ENCODE measurements around the gene YPEL2.
"Not testable (repeated sequence)": the region's sequence is repeated elsewhere in the genome, so short reads cannot be mapped to it uniquely, and the experiment has no call there.

Gene YPEL2

GRCh38 chr17:59410049-59410437 lies 78.6 kb downstream of the YPEL2 start:
- H3K36me3 ChIP-seq (ENCODE audit: insufficient read depth, low read length): no peaks in the 10 kb centered on the region
- no peak overlapping the region for H3K4me3 ChIP-seq (ENCODE audit: low read length)
- H3K9ac ChIP-seq (ENCODE audit: low read depth, low read length): no peak overlapping the region
- no peak overlapping the region for H3K27ac ChIP-seq (ENCODE audit: low read depth, low read length)
- peaks cover 7% of the 10 kb centered on the region; the same call in 1 of the 2 replicates for H3K9me3 ChIP-seq (ENCODE audit: insufficient read depth, low read depth, low read length)
- H3K4me1 ChIP-seq (ENCODE audit: insufficient read depth, low read length): 0 out of 2 replicates have a peak, but pooled peaks cover 3% of the 10 kb centered on the region
- no peaks in the 10 kb centered on the region for H3K27me3 ChIP-seq (ENCODE audit: insufficient read depth, low read length)
- 97% methylated on average over 3 of the region's 4 CpGs for WGBS

- 97% methylated on average over 5 of the region's 5 CpGs for WGBS
- H3K9ac ChIP-seq (ENCODE audit: low read depth, low read length); H3K9me3 ChIP-seq (ENCODE audit: insufficient read depth, low read depth, low read length): not testable (repeated sequence)
Measured at GRCh38 chr17:59412431-59412830, 81.0 kb downstream of the YPEL2 start.

GRCh38 chr17:59413014-59413766 lies 81.7 kb downstream of the YPEL2 start:
- Histone ChIP-seq H3K27ac (ENCODE audit: low read depth, low read length) (no peak overlapping the region), H3K27me3 (ENCODE audit: insufficient read depth, low read length) (no peaks in the 10 kb centered on the region), H3K36me3 (ENCODE audit: insufficient read depth, low read length) (no peaks in the 10 kb centered on the region), H3K9me3 (ENCODE audit: insufficient read depth, low read depth, low read length) (peaks cover 7% of the 10 kb centered on the region; the same call in 1 of the 2 replicates), H3K4me3 (ENCODE audit: low read length) (no peak overlapping the region), H3K9ac (ENCODE audit: low read depth, low read length) (no peak overlapping the region), H3K4me1 (ENCODE audit: insufficient read depth, low read length) (no peaks in the 10 kb centered on the region)
- WGBS: 93% methylated on average over 8 of the region's 8 CpGs

More at GRCh38 chr17:59412431-59412830, 81.0 kb downstream of the YPEL2 start:
- H3K4me3 ChIP-seq (ENCODE audit: low read length); H3K4me1 ChIP-seq (ENCODE audit: insufficient read depth, low read length); H3K36me3 ChIP-seq (ENCODE audit: insufficient read depth, low read length); H3K27ac ChIP-seq (ENCODE audit: low read depth, low read length); H3K27me3 ChIP-seq (ENCODE audit: insufficient read depth, low read length): not testable (repeated sequence)

- Histone ChIP-seq H3K27ac (ENCODE audit: low read depth, low read length) (no peak overlapping the region), H3K27me3 (ENCODE audit: insufficient read depth, low read length) (no peaks in the 10 kb centered on the region), H3K4me1 (ENCODE audit: insufficient read depth, low read length) (no peaks in the 10 kb centered on the region), H3K4me3 (ENCODE audit: low read length) (no peak overlapping the region), H3K9me3 (ENCODE audit: insufficient read depth, low read depth, low read length) (0 out of 2 replicates have a peak, but pooled peaks cover under 1% of the 10 kb centered on the region), H3K36me3 (ENCODE audit: insufficient read depth, low read length) (no peaks in the 10 kb centered on the region), H3K9ac (ENCODE audit: low read depth, low read length) (no peak overlapping the region)
- WGBS: 83% methylated on average over 5 of the region's 5 CpGs
Measured at GRCh38 chr17:59415397-59415796, 83.9 kb downstream of the YPEL2 start.

GRCh38 chr17:59416184-59416583 lies 84.7 kb downstream of the YPEL2 start:
- H3K9me3 ChIP-seq (ENCODE audit: insufficient read depth, low read depth, low read length): no peaks in the 10 kb centered on the region
- H3K27me3 ChIP-seq (ENCODE audit: insufficient read depth, low read length): no peaks in the 10 kb centered on the region
- no peaks in the 10 kb centered on the region for H3K36me3 ChIP-seq (ENCODE audit: insufficient read depth, low read length)
- no peak overlapping the region for H3K4me3 ChIP-seq (ENCODE audit: low read length)
- 95% methylated on average over 4 of the region's 4 CpGs for WGBS
- H3K27ac ChIP-seq (ENCODE audit: low read depth, low read length): no peak overlapping the region
- no peak overlapping the region for H3K9ac ChIP-seq (ENCODE audit: low read depth, low read length)
- H3K4me1 ChIP-seq (ENCODE audit: insufficient read depth, low read length): no peaks in the 10 kb centered on the region

- Histone ChIP-seq H3K4me3 (ENCODE audit: low read length) (no peak overlapping the region), H3K27me3 (ENCODE audit: insufficient read depth, low read length) (no peaks in the 10 kb centered on the region), H3K9ac (ENCODE audit: low read depth, low read length) (no peak overlapping the region), H3K9me3 (ENCODE audit: insufficient read depth, low read depth, low read length) (no peaks in the 10 kb centered on the region), H3K4me1 (ENCODE audit: insufficient read depth, low read length) (no peaks in the 10 kb centered on the region), H3K36me3 (ENCODE audit: insufficient read depth, low read length) (no peaks in the 10 kb centered on the region), H3K27ac (ENCODE audit: low read depth, low read length) (no peak overlapping the region)
- WGBS: 97% methylated on average over 12 of the region's 12 CpGs
Measured at GRCh38 chr17:59417452-59417851, 86.0 kb downstream of the YPEL2 start.

GRCh38 chr17:59418732-59419166 lies 87.3 kb downstream of the YPEL2 start:
- no peak overlapping the region for H3K4me3 ChIP-seq (ENCODE audit: low read length)
- 90% methylated on average over 4 of the region's 4 CpGs for WGBS

GRCh38 chr17:59420901-59421300 lies 89.4 kb downstream of the YPEL2 start:
- WGBS: 86% methylated on average over 2 of the region's 3 CpGs
- H3K9me3 ChIP-seq (ENCODE audit: insufficient read depth, low read depth, low read length): no peaks in the 10 kb centered on the region
- H3K27me3 ChIP-seq (ENCODE audit: insufficient read depth, low read length): no peaks in the 10 kb centered on the region
- peaks cover 10% of the 10 kb centered on the region for H3K4me1 ChIP-seq (ENCODE audit: insufficient read depth, low read length)
- H3K27ac ChIP-seq (ENCODE audit: low read depth, low read length): no peak overlapping the region
- no peak overlapping the region for H3K9ac ChIP-seq (ENCODE audit: low read depth, low read length)
- no peaks in the 10 kb centered on the region for H3K36me3 ChIP-seq (ENCODE audit: insufficient read depth, low read length)
- no peak overlapping the region for H3K4me3 ChIP-seq (ENCODE audit: low read length)

More at GRCh38 chr17:59418732-59419166, 87.3 kb downstream of the YPEL2 start:
- no peak overlapping the region for H3K9ac ChIP-seq (ENCODE audit: low read depth, low read length)
- H3K36me3 ChIP-seq (ENCODE audit: insufficient read depth, low read length): no peaks in the 10 kb centered on the region
- H3K9me3 ChIP-seq (ENCODE audit: insufficient read depth, low read depth, low read length): no peaks in the 10 kb centered on the region
- H3K4me1 ChIP-seq (ENCODE audit: insufficient read depth, low read length): no peaks in the 10 kb centered on the region; the same call in 1 of the 2 replicates
- no peak overlapping the region for H3K27ac ChIP-seq (ENCODE audit: low read depth, low read length)
- H3K27me3 ChIP-seq (ENCODE audit: insufficient read depth, low read length): no peaks in the 10 kb centered on the region

GRCh38 chr17:59421722-59422121 lies 90.3 kb downstream of the YPEL2 start:
- Histone ChIP-seq H3K9me3 (ENCODE audit: insufficient read depth, low read depth, low read length) (no peaks in the 10 kb centered on the region), H3K27me3 (ENCODE audit: insufficient read depth, low read length) (no peaks in the 10 kb centered on the region), H3K4me1 (ENCODE audit: insufficient read depth, low read length) (peaks cover 14% of the 10 kb centered on the region), H3K4me3 (ENCODE audit: low read length) (no peak overlapping the region), H3K27ac (ENCODE audit: low read depth, low read length) (no peak overlapping the region), H3K9ac (ENCODE audit: low read depth, low read length) (no peak overlapping the region), H3K36me3 (ENCODE audit: insufficient read depth, low read length) (no peaks in the 10 kb centered on the region)
- 94% methylated on average over 6 of the region's 6 CpGs for WGBS

GRCh38 chr17:59423137-59423724 lies 91.8 kb downstream of the YPEL2 start:
- Histone ChIP-seq H3K4me3 (ENCODE audit: low read length) (no peak overlapping the region), H3K36me3 (ENCODE audit: insufficient read depth, low read length) (no peaks in the 10 kb centered on the region), H3K27ac (ENCODE audit: low read depth, low read length) (no peak overlapping the region), H3K9ac (ENCODE audit: low read depth, low read length) (no peak overlapping the region), H3K4me1 (ENCODE audit: insufficient read depth, low read length) (peaks cover 19% of the 10 kb centered on the region), H3K9me3 (ENCODE audit: insufficient read depth, low read depth, low read length) (no peaks in the 10 kb centered on the region), H3K27me3 (ENCODE audit: insufficient read depth, low read length) (no peaks in the 10 kb centered on the region)
- WGBS: 77% methylated on average over 9 of the region's 9 CpGs

- Histone ChIP-seq H3K27me3 (ENCODE audit: insufficient read depth, low read length) (no peaks in the 10 kb centered on the region), H3K27ac (ENCODE audit: low read depth, low read length) (no peak overlapping the region), H3K9ac (ENCODE audit: low read depth, low read length) (no peak overlapping the region), H3K4me3 (ENCODE audit: low read length) (no peak overlapping the region), H3K9me3 (ENCODE audit: insufficient read depth, low read depth, low read length) (no peaks in the 10 kb centered on the region), H3K4me1 (ENCODE audit: insufficient read depth, low read length) (peaks cover 19% of the 10 kb centered on the region), H3K36me3 (ENCODE audit: insufficient read depth, low read length) (no peaks in the 10 kb centered on the region)
- 82% methylated on average over 9 of the region's 9 CpGs for WGBS
Measured at GRCh38 chr17:59423903-59424302, 92.4 kb downstream of the YPEL2 start.
